ENCODE data around the gene TMBIM4.

TMBIM4 gene

GRCh38 chr12:66085998-66086397, 83.8 kb downstream of the TMBIM4 start:
- DNase-seq: no peak

Measured in T-helper 1 cell (primary cell).